PC-3 (cell line): Measurements from ENCODE around the gene GALNT11.

Experiments
- EZH2 ChIP-seq: fragments of 300-600 bp; sonication (generic); IDR thresholded peaks from one replicate; pipeline ENCODE4 v1.6.1; 2017; ENCODE audit warnings: antibody characterized with exemption, mild to moderate bottlenecking, low read length; ENCODE audit not compliant: unreplicated experiment
- TF ChIP-seq, protein P1 (sequence below): fragments of 300-600 bp; sonication (generic); conservative IDR thresholded peaks from 2 replicates; pipeline ENCODE4 v1.5.1; 2017; ENCODE audit warnings: antibody characterized with exemption, low read depth, mild to moderate bottlenecking, low read length

DNA sequence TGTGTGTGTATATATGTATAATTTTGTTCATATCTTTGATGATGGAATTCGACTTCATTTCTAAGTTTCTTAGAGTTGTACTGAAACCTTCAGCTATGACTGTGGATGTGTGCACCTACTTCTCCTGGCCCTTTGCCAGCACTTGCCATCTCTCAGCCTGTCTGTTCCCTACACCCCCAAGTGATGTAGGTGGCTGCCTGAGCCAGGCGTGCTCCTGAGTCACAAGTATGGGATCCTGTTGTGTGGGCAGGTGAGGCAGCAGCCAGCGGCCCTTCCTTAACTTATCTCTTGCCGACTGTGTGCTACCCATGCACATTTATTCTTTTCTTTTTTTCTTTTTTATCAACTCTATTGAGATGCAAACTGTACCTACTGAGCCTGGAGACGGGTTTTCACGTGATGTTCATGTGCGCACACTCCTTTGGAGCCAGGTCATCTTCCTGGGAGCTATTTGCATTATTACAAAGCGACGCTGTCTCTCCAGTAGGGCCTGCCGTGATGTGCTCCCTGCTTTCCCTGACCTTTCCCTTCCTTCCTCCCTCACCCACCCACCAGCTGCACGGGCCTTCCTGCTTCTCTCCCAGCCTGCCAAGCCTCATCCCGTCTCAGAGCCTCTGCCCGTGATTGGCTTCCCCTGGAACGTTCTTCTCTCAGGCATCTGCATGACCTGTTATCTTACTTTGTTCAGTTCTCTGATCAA, 31.3 kb upstream of the GALNT11 start:
- TF ChIP-seq, protein P1, sequence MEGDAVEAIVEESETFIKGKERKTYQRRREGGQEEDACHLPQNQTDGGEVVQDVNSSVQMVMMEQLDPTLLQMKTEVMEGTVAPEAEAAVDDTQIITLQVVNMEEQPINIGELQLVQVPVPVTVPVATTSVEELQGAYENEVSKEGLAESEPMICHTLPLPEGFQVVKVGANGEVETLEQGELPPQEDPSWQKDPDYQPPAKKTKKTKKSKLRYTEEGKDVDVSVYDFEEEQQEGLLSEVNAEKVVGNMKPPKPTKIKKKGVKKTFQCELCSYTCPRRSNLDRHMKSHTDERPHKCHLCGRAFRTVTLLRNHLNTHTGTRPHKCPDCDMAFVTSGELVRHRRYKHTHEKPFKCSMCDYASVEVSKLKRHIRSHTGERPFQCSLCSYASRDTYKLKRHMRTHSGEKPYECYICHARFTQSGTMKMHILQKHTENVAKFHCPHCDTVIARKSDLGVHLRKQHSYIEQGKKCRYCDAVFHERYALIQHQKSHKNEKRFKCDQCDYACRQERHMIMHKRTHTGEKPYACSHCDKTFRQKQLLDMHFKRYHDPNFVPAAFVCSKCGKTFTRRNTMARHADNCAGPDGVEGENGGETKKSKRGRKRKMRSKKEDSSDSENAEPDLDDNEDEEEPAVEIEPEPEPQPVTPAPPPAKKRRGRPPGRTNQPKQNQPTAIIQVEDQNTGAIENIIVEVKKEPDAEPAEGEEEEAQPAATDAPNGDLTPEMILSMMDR, result no peak
- no peak for TF ChIP-seq EZH2
